ENCODE measurements around the gene TRAK1.

- no peak for TF ChIP-seq CTCF (IDR thresholded peaks at IDR 0.05)
- TF ChIP-seq ZBTB21 (CRISPR knock-in tag; IDR thresholded peaks at IDR 0.05; ENCODE audit: borderline replicate concordance) = no peak
- TF ChIP-seq PRDM15 (CRISPR knock-in tag; IDR thresholded peaks at IDR 0.05) = no peak
Measured at GRCh38 chr3:42149532-42149931, 58.4 kb downstream of the TRAK1 start.
